Measurements from ENCODE around the gene ZDHHC14.
"Not testable (repeated sequence)": the region's sequence is repeated elsewhere in the genome, so short reads cannot be mapped to it uniquely, and the experiment has no call there.

Gene ZDHHC14

DNA sequence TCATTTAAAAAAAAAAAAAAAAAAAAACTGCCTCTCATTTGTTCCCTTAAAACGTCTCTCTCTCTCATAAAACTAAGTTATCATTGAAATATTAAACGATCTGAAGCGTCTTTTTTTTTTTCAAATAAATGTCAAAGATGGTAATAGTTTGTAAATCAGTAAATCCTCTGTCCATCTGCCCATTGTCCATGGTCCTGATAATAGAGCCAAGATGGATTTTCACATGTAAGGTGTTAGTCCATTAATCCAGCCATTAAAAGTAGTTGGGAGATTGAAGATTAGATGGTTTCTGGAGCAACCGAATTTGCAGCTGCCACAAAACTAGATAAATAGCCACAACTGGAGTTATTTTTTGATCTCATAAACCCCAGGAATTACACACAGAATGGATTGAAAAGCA is 296.2 kb downstream of the ZDHHC14 start:
- DNase-seq = no peak

DNA sequence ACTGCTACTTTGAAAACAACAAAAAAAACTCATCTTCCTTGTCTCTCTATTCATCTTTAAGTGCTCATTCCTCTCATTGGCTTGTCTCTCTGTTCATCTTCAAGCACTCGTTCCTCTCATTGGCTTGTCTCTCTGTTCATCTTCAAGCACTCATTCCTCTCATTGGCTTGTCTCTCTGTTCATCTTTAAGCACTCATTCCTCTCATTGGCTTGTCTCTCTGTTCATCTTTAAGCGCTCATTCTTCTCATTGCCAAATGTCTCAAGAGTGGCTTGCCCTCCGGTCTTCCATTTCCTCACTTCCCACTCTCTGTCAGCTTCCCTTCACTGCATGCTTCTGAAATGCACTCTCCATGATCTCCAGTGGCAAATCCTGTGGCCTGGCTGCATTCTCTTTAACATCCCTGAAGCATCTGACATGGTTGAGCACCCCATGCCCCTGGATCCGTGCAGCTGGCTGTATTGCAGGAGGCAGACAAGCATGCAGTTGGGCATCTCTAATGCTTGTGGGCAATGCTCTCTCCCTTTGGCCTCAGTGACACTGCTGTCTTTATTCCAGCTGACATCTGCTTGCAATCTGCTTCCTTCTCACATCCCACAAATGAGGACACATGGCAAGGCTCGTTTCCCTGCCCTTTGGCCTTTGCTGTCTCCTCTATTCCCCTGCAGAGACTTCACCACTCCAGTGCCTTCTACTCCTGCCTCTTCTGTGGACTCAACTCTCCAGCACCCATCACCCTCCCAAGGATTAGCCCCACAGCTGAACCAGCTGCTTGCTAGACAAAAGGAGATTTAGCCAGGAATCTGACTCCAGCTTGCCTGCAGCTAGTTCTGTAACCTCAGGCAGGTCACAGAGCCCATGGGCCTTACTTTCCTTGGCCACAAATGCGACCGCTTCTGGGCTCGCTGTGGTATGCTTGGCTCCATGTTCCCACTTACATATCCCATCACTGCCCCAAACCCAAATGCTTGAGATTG is 298.9 kb downstream of the ZDHHC14 start:
- DNase-seq = no peak

DNA sequence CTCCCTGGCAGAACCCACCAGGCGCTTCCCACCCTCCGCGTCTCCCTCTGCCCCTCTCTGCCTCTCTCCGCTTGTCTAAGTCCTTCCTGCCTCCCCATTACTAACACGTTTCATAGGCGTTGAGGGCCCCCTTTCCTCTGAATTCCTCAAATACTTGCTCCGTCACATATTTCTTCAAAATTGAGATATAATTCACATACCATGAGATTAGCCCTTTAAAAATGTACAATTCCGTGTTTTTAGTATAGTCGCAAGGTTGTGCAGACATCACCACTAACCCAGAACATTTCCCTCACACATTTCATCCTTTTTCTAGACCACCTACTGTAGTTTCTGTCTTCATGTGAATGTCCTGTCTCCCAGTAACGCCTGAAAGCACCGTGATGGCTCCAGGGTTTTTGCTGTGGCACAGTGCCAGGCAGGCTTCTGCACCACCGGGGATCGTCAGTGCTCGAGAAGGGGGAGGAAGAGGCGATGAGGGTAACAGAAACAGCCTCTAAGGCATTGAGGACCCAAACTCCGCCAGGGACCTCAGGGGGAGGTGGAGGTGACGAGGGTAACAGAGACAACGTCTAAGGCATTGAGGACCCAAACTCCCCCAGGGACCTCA is 300.2 kb downstream of the ZDHHC14 start:
- no peak for DNase-seq

DNA sequence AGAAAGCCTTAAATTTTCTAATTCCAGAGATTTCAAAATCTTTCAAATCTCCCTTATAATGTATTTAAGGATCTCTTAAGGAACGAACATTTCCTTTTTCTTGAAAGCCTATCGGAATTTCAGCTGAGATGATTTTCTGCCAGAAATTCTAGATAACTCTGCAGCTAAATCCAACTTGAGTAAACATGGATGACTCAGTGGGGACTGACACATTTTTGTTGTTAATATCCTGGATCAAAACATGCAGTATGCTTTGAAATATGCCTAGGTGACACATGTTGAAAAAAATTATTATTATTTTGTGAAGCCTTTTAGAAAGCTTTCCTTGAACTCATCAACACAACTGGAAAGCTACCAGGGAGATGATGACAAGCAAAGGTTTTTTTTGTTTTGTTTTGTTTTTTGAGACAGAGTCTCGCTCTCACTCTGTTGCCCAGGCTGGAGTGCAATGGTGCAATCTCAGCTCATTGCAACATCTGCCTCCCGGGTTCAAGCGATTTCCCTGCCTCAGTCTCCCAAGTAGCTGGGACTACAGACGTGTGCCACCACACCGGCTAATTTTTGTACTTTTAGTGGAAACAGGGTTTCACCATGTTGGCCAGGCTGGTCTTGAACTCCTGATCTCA is 302.0 kb downstream of the ZDHHC14 start:
- no peak for DNase-seq

DNA sequence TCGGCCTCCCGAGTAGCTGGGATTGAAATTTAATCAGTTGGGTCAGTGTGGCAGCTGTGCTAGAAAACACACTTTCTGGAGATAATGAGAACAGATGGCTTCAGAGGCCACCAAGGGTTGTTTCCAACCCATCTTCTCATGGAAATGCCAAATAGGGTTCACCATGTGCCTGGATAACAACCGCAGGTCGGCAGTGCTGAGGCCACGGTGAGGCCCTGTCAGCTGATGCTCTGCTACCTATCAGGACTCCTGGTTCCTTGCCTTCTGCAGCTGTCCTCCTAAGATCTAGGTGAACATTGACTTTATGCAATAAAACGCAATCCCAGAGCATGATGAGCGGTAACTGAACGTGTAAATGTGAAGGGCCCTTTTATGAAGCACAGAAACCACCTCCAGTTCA is 302.7 kb downstream of the ZDHHC14 start:
- no peak for DNase-seq

DNA sequence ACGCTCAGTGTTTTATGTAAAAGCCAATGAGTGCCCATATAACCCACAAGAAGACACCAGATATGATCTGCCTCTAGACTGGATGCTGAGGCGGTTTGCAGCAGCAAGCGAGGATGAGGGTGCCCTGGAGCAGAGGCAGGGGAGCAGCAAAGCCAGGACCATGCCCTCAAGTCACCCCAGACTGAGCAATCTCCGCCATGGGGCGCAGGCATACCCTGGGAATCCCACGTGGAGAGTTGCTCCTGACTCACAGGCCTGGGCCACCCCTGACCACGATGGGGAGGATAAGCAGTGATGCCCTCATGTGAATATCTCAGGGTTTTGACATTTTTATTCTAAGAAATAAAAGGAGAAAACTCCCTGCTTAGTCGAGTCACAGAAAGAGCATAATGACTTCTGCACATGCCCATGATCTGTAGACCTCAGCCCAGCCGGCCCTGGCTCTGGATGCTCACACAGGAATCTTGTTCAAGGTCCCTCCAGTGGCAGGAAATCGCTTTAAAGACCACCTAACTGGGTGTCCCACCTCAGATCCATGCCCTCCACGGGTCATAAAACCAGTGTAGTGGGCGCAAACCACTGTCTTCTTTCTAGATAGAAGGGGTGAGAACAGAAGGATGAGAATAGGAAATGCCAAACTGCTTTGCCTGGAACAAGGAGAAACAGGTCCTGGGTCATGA is 303.8 kb downstream of the ZDHHC14 start:
- DNase-seq = no peak

DNA sequence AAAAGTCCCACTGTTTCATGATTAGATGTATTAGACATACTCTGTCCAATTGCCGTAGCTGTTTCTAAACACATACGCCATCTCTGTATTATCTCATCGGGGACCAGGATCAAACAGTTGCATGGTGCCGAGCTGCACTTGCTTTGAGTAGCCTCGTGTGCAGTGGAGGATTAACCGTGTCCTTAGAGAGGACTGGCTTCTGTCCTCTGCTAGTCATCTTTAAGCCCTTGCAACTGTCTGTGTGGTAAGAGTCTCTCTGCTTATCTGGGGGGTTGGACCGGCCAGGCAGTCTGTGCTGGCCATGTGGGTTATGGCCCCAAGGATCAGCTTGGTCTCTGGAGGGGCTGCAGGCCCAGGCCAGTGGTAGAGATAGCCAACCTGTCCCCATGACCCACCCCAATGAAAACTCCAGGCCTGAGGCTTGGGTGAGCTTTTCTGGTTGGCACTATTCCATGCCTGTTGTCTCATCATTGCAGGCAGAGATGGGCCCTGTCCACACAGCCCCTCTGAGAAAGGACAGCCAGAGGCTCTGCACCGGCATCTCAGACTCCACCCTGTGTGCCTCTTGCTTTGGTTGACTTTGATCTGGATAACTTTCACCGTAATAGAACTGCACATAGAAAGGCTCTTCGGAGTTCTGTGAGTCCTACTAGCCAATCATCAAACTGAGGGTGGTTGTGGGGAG is 304.7 kb downstream of the ZDHHC14 start:
- DNase-seq = no peak

DNA sequence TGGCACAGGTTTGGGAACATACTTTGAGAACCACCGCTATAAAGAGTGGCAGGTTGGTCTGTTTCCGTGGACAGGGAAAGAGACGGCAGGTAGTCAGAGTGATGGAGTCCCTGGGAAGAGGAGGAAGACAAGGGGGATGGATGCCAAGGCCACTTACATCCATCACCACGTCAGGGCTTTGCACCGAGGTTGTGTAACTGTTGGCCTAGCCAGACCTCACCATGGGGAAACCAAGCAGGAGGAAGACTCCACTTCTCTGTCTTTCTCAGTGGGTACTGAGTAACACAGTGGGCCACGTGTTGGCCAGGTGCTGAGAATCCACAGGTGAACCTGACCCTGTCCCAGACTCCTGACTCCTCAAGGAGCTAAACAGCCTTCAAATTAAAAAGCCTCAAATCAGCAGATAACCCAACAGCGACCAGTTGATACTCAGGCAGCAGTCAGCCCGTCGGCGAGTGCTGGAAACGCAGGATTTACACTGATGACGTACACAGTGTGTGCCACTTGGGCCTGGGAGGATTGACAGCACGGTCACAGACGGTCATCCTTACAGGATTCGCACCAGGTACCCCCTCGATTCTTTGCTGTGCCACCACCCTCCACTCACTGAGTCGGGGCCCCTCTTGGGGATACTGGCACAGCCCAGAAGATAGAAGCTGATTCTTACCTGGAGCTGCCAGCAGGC is 307.4 kb downstream of the ZDHHC14 start:
- DNase-seq = no peak

DNA sequence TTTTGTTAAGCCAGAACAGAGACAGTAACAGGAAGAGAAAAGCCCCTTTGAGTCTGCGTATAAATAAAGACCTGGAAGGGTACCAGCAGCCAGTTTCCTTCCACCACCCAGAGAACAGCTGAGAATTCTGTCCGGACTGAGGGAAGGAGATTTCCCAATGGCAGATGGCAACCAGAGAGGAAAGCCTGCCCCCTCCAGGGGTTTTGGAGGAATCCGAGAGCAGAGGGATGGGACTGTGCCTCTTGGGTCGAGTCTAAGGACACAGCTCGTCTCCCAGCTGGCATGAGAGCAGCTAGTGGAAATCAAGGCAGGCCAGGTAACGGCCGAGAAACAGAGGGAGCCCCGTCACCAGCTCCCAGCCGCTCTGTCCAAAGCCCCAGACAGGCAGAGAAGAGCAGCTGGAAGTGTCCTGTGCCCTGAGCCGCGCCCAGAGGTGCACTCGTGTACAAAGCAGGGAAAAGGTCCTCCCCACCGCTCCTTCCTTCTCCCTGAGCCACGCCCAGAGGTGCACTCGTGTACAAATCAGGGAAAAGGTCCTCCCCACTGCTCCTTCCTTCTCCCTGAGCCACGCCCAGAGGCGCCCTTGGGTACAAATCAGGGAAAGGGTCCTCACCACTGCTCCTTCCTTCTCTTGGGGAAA is 308.1 kb downstream of the ZDHHC14 start:
- no peak for DNase-seq

DNA sequence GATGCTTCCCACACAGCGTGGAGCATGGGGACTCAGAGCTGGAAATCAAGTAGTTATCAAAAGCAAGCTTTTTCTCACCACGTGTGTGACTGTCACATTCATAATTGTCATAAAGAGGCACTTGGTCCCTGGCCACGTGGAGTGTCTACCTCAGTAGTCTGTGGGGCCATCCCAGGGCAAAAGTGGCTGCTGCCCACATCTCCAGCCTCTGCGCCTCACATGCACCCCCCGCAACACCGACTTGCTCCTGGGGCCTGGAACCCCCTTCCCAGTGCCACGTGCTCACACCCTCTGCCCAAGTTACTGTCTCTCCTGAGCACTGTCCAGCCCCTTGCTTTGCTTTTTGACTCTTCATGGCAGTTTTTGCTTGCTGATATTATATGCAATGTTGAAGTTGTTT is 308.9 kb downstream of the ZDHHC14 start:
- DNase-seq = no peak

DNA sequence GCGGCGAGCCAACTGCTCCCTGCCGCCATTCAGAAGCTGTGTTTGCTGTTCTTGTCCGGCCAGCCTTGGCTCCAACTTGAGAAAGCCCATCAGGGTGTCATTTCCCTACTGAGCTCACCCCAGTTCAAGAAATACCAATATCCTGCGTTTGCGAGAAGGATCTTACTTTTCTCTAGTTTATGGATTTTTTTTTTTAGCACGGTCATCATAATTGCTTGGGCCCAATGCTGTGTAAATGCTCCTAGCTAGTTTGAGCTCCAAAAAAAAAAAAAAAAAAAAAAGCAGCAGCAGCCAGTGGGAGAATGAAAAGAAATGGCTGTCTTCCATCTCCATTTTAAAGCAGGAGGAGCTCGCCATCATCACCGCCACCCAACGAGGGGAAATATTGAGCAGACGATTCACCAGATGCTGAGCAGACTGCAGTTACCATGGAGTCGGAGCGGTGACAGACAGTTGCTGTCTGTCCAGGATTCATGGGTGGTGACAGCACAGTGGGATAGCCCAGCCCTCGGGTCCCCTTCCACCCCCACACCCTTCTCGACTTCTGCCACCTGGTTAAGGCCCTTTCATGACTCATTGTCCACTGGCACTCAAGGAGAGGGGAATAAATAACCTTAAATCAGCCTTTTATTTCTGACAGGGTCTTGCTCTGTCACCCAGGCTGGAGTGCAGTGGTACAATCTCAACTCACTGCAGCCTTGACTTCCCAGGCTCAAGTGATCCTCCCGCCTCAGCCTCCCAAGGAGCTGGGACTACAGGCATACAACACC is 309.6 kb downstream of the ZDHHC14 start:
- DNase-seq = no peak

DNA sequence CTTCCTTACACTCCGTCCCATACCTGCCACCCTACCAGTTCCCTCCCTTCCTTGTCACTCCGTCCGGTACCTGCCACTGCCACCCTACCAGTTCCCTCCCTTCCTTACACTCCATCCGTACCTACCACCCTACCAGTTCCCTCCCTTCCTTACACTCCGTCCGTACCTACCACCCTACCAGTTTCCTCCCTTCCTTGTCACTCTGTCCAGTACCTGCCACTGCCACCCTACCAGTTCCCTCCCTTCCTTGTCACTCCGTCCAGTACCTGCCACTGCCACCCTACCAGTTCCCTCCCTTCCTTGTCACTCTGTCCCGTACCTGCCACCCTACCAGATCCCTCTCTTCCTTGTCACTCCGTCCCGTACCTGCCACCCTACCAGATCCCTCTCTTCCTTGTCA is 310.6 kb downstream of the ZDHHC14 start:
- not testable (repeated sequence) for DNase-seq

DNA sequence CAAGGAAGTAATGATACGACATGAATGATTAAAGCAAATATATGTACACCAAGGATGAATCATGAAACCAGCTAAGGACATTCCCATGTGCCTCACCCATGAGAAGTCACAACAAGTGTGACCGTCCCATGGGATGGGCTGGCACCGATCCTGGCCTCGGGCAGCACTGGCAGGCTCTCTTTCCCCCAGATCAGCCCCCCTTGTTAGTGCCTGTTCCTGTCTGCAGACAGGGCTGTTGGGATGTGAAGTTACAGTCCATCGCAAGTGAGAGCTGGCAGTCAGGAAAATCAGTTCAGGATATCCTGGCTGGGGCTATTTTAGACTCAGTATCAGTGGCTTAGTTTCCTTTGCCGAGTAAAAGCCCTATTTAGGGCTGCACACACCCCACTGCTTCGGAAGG is 312.9 kb downstream of the ZDHHC14 start:
- DNase-seq = no peak

DNA sequence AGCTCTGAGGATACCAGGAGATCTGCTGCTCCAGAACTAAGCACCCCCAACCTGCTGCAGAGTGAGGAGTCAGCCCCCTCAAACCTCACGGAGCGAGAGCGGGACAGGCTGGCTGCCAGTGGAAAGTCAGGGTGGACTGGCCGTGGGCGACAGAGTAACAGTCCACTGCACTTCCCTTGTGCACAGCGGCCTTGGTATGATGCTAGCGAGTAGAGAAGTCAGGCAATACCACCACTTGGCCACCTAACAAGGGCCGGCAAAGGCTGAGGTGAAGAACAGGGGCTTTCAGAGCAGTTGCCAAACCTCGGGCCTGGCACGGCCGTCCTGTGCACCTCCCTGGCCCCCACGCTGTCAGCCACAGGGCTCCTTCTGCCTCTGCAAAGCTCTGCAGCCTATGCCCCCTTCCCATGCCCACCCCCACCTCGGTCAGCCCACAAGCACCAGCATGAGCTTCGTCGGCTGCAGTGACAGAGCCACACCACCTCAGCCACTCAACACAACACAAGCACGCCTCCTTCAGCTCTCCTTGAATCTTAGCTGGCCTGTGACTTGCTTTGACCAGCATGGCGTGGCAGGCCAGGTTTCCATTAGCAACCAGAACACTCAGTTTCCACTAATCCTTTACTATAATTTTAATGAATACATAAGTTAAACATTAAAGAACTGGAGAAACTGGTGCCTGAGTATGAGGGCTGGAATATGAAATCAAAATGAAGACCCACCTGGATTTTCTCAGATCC is 314.5 kb downstream of the ZDHHC14 start:
- no peak for DNase-seq

DNA sequence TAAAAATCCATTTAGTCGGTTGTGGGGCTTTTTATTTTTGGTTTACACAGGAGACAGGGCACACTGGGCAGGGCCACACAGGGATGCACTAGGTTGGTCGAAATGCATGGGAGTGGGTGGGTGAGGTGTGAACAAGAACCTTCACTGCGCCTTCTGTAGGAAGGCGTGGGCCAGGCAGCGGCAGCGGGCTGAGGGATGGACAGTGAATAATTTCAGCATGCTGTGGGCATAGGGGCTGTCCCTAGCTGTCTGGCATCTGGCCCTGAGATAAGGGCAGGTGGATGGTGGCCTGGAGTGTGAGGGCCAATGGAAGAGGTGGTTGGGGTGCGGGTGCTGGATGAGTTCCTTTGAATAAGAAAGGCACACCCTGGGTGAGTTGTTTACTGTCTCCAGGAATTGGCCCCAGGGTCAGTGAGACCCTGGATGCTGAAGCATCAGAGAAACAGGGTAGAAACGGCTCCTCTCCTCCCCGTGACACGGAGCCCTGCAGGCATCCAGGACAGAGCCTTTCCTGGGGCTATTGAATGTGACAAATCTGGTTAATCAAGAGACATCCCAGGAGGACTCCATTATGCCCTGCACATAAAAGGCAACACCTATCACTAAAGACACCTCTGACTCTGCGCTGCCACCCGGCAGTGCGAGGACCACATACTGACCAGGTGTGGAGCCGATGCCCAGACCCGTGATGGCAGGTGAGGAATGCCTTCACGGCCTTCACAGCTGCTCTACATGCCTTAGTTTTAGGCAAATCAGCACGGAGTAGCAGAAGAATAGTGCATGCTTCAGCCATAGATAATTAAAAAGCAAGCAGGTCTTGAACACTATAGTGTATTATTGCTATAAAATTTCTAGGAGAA is 319.0 kb downstream of the ZDHHC14 start:
- no peak for DNase-seq

DNA sequence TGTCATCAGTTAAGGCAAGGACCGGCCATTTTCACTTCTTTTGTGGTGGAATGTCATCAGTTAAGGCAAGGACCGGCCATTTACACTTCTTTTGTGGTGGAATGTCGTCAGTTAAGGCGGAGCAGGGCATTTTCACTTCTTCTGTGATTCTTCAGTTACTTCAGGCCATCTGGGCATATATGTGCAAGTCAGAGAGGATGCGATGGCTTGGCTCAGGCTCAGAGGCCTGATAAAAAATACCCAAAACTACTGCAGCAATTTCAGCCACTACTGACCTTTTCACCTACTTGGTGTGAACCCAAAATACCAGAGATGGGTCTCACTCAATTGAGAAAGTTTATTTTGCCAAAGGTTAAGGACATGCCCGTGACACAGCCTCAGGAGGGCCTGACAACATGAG is 325.4 kb downstream of the ZDHHC14 start:
- DNase-seq = not testable (repeated sequence)

DNA sequence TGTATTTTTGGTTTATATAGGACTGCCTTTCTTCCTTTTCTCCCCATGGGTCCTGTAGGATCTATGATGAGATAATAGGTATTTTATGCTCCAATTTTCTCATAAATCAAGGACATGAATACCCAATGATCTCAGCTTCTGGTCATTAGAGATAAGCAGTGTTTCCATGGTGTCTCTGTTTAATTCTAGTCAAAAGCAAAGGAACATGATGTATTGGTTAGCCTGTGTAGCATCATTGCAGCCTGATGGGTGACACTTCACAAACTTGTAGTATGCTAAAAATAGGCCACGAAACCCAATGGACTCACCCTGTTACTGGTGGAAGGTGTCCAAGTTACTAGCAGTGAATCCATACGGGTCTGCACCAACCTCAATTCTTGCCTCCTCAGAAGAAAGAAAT is 325.9 kb downstream of the ZDHHC14 start:
- no peak for DNase-seq

DNA sequence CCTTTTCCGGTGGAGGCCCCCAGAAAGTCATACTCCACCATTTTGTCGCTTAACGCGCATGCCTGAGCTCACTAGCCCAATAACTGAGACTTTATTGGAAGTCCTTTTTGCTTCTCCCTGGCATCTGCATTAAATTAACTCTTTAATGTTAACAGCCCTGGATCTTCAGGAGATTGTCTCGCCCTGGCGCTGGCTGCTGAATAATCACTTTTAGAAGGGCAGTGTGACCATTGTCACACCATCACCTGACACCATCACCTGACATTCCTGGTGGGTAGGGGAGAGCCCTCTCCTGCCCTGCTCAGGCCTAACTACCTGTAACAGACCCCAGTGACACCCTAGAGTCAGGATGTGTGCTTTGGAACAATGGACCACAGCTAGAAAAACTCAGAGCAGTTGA is 326.6 kb downstream of the ZDHHC14 start:
- DNase-seq = no peak

DNA sequence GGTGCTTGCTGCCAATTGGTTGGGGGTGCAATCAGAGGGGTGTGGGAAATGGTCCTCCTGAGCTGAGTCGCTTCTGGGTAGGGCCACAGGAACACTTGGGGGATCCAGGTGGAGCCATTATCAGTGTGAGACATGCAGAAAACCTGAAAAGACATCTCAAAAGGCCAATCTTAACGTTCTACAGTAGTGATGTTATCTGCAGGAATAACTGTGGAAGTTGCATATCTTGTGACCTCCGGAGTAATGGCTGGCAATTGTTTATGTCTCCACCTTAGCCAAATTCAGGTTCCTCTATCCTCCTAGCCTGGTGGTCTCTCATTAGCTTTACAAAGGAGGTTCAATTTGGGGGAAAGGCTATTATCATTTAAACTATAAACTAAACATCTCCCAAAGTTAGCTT is 327.2 kb downstream of the ZDHHC14 start:
- DNase-seq = no peak
